Measurements from ENCODE around the gene SERINC3.
"Not testable (repeated sequence)": the region's sequence is repeated elsewhere in the genome, so short reads cannot be mapped to it uniquely, and the experiment has no call there.

SERINC3 gene

DNA sequence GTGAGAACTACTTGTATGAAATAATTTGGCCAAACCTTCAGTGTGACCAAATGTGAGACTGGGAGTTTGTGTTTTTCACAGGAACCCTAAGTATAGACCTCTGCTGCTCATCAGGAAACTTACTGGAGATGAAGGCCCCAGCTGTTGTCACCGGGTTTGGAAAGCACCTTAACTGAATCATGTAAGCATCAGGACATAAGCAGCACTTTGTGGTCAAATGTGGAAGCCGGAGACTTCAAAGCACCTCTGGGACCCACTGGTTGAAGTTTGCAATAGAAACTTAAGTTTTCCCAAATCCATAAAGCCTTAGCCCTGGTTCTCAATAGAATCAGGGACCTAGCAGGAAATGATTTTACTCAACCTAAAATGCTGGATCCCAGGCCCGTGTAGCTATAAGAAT lies 31.9 kb downstream of the SERINC3 start:
- no peak for DNase-seq

DNA sequence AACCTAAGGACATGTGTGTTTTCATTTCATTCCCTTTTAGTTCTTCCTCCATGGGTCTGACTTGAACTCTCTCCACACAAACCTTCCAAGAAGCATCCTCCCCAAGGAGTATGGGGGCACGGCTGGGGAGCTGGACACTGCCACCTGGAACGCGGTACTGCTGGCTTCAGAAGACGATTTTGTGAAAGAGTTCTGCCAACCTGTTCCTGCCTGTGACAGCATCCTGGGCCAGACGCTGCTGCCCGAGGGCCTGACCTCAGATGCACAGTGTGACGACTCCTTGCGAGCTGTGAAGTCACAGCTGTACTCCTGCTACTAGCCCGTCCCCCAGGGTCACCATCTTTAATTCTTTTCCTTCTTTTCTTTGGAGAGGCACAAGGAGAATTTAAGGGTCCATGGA lies 32.6 kb downstream of the SERINC3 start:
- DNase-seq = no peak

DNA sequence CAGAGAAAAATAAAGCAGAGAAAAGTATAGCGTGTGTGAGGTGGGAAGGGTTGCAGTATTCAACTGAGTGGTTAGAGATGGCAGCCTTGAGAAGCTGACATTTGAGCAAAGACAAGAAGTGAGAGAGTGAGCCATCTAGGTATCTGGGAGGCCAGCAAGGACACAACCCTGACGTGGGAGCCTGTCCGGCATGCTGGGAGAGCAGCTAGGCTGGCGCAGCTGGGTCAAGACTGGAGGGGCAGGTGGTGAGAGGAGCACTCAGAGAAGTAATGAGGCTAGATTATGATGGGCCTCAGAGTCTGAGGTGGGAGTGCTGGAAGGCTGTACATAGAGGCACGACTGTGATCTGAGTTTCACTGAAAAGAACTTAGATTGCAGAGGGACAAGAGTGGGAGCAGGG lies 33.3 kb downstream of the SERINC3 start:
- no peak for DNase-seq

DNA sequence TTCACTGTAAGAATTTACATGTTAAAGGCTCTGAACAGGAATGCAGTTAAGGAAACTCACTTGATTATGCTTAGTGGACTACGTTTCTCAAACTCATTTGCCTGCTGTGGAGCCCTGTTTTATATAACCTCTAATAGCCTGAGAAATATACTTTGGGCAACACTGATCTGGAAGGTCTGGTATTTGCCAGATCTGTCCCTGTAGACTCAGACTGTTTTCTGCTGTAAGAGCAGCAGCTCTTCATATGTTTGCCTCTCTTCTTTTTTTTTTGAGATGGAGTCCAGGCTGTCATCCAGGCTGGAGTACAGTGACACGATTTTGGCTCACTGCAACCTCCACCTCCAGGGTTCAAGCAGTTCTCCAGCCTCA lies 36.1 kb downstream of the SERINC3 start:
- no peak for DNase-seq

DNA sequence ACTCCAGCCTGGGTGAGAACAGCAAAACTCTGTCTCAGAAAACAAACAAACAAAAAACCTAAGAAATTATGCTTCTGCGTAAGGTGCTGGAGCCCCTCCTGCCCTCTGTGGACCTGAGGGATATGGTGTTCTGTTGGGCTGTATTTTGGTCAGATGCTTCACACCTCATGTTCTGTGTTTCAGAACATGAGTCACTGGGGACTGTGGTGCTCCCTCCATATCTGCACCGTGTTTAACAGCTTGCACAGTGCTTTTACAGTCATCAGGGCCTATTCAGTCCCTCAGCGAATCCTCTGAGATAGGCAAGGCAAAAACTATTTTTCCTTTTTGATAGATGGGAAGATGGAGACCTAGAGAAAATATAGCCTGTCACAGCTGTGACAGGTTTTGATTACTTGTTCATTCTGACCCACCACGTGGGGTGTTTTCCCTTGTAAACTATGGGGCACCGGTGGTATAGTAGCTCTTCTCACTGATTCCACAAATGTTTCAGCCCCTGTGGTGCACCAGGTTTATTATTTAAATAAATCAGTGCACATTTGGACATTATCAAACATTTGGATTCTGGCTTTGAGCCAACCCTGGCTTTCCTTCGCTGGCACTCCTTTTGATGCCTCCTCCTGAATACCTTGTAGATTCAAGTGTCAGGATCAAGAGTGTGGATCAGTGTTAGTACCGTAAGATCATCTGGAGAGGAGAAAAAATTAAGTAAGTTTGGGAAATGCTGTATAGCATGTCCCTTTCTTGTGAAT lies 36.6 kb downstream of the SERINC3 start:
- no peak for DNase-seq

DNA sequence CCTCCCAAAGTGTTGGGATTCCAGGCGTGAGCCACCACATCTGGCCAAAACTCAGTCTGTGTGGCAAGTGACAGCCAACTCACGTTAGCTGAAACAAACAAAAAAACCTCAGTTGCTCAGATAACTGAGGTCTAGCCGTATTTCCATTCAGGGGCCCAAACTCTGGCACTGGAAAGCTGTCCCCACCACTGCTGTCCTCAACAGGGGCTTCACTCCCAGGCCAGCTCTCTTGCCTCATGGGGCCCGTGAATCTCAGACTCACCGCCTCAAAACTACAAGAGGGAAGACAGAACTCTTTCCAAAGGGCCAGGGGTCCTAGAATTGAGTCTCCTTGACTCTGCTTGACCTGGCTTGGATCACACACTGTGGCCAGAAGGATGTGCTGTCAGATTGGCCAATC lies 38.8 kb downstream of the SERINC3 start:
- DNase-seq = no peak

DNA sequence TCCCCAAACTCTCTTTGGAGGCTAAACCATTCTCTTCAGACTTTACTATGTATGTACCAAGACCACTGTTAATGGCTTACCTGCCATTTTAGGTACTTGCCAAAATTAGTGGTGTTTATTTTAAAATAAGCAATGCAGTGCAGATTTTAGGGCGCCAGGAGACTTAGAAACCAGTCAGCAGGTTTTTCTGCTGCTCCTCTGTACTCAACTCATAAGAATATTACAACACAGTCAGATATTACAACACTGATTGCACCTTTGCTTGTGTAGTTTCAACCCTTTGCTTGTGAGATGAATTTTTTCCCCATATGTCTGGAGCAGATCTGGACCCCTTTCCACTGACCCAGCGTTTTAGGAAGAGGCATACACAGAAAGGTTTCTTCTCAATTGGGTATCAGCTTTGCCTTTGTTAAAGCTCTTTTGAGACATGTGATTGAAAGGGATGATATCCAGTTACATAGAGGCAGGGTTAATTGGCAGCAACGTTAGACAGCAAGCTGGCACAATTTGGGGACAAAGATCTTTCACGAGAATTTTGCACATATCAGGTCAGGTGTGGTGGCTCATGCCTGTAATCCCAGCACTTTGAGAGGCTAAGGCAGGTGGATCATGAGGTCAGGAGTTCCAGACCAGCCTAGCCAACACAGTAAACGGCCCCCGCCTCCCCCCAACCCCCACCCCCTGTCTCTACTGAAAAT lies 40.0 kb downstream of the SERINC3 start:
- no peak for DNase-seq

DNA sequence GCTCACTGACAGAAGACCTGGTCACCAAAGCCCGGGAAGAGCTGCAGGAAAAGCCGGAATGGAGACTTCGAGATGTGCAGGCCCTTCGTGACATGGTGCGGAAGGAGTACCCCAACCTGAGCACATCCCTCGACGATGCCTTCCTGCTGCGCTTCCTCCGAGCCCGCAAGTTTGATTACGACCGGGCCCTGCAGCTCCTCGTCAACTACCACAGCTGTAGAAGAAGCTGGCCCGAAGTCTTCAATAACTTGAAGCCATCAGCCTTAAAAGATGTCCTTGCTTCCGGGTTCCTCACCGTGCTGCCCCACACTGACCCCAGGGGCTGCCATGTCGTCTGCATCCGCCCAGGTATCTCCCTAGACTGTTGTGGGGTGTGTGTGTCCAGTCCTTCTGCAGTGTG lies 41.8 kb downstream of the SERINC3 start:
- no peak for DNase-seq

DNA sequence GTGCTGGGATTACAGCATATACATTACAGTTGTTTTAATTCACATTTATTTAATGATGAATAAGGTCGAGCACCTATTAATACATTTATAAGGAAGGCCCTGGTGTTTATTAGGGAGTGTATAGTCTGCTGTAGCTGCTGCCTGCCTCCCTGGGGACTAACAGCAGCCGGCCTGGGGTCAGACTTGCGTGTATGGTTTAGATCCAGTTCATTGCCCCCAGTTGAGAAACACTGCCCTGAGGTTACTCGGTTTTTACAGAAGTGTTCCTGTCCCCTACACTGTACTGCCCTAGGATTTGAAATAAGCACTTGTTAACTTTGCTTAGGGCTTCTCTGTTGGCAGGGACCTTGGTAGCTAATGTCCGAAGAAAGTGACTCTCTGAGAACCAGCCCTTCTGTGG lies 42.2 kb downstream of the SERINC3 start:
- DNase-seq = no peak

DNA sequence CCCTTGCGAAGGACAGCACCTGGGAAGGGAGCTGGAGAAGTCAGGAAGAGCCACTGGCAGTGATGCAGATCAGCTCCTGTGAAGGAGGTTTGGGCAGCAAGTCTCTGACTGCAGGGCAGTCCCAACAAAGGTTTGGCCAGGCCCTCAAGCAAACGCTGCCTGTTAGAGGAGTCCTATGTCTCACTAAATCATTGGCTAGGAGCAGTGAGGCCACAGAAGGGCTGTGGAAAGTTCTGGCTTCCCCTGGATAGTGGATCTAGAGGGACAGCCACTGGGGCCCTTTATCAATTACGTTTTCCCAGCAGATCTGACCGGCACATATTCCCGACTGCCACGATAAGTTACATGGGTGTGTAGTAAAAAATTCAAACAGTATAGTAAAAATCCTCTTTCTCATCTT lies 43.7 kb downstream of the SERINC3 start:
- no peak for DNase-seq

DNA sequence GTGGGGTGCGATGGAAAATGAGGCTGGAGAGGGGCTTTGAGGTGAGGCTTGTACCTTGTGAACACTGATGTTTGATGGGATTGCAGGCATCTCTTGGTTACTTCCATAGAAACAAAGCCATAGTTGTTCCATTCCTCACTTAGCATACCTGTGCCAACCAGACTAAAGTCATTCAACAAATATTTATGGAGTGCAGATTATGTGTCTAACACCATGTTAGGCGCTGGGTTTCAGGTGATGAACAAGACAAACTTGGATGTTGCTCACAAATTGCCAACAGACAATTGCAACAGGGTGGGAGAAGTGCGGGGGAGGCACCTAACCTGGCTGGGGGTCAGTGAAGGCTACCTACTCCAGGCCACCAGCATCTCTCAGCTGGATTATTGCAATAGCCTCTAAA lies 44.7 kb downstream of the SERINC3 start:
- DNase-seq = no peak

DNA sequence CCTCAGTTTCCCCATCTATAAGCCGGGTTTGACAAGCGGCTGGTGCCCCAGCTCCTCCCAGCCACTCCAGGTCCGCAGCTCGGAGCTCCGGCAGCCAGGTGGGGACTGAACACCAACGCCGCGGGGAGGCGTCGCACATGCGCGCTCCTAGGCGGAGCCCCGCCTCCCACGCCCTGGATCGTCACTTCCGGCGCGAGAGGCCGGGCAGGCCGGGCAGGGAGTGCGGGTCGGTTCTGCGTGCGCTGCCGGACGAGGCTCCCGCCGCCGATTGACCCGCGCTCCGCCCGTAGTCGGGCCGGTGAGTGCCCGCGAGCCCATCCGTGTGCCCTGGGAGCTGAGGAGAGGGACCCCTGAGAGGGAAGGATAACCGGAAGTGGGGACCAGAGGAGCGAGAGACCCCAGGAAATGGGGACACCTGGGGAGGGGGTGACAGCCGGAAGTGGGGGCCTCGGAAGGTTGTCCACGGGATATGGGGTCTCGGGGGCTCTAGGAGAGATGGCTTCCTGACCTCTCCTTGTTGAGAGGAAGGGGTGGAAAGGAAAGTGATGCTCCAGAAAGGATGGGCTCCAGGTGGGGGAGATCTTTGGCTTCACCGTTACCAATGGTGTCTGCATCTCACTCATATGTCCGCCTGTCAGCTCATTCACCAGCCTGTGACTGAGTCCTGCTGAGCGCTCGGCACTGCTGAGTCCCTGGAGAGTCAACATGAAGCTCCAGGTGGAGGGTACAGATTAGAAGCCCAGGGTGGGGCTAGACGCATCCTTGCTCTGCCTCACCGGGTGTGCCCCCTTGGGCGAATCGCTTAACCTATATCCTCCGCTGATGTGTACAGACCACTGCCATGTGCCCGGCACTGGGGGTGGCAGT lies 45.9 kb downstream of the SERINC3 start, which contains the start of gene TTPAL:
TSS of gene TTPAL (plus strand) at position 181 of the 867 bp plus-strand sequence. CDS start 4,126 bp downstream, outside the sequence.
- DNase-seq = peak; percentile 86

DNA sequence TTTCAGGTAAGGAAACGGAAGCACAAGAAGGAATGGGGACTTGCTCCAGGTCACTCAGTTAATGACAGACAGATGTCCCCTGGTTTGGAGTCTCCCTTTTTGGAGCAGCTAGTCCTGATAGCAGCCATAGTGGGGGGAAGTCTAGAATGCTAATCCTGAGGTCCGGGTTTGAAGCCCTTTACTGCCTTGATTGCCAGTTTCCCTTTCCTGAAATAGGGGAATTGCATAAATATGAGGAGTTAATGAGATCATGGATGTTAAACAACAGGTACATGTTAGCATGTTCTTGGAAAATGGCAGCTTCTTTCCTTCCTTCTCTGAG lies 46.5 kb downstream of the SERINC3 start:
- DNase-seq = no peak

DNA sequence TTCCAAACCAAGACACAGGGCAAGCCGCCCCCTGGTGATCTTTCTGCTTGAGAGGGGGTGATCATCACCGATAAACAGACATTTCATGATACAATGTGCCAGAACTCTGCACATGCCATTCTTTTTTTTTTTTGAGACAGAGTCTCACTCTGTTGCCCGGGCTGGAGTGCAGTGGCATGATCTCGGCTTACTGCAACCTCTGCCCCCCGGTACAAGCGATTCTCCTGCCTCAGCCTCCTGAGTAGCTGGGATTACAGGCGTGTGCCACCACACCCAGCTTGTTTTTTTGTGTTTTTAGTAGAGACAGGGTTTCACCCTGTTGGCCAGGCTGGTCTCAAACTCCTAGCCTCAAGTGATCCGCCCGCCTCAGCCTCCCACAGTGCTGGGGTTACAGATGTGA lies 49.6 kb downstream of the SERINC3 start:
- not testable (repeated sequence) for DNase-seq

DNA sequence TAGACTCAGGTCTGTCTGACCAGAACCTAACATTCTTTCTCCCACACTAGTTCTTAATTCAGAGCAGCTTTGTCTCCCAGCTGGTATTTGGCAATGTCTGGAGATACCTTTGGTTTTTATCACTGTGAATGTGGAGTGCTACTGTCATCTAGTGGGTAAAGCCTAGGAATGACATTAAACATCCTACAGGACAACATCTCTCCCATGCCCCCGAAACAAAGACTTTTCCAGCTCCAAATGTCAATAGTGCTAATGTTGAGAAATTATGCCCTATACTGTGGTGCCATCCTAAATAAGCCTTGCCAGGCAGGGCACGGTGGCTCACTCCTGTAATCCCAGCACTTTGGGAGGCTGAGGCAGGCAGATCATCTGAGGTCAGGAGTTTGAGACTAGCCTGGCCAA lies 50.4 kb downstream of the SERINC3 start:
- DNase-seq = no peak

DNA sequence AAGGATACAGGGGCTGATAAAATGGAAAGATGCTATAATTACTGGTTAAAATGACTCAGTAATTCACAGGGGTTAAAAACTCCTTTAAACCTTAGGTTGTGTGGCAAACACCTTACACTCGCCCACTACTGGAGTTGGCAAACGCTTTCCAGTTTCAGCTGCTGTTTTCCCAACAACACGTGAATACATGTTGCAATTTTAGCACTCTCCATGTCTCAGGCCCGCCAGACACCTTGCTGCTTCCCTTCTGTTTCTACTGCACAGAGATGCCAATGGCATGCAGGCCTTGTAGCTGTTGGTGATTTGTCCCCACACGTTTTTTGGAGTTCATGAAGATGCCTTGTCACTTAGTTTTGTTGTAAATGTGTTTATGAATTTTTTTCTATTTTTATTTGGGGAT lies 51.5 kb downstream of the SERINC3 start:
- no peak for DNase-seq

DNA sequence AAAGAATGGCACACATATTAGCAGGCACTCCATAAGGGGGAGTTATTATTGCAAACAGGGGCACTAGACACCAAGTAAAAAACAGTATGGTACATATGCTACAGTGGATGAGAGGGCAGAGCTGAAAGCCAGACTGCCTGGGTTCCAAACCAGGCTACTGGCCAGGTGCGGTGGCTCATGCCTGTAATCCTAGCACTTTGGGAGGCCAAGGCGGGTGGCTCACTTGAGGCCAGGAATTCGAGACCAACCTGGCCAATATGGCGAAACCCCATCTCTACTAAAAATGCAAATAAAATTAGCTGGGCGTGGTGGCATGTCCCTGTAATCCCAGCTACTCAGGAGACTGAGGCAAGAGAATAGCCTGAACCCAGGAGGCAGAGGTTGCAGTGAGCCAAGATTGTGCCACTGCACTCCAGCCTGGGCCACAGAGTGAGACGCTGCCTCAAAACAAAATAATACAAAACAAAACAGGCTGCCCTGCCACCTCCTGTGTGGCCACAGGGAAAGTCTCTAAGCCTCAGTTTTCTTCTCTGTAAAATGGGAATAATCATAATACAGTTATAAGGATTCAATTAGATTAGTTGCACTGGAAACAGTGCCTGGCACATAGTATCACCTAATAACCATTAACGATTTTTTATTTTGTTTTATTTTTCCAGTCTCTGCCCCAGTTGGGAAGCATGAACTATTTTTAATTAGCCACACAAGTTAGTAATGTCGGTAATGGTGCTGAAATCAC lies 53.7 kb downstream of the SERINC3 start:
- DNase-seq = no peak

DNA sequence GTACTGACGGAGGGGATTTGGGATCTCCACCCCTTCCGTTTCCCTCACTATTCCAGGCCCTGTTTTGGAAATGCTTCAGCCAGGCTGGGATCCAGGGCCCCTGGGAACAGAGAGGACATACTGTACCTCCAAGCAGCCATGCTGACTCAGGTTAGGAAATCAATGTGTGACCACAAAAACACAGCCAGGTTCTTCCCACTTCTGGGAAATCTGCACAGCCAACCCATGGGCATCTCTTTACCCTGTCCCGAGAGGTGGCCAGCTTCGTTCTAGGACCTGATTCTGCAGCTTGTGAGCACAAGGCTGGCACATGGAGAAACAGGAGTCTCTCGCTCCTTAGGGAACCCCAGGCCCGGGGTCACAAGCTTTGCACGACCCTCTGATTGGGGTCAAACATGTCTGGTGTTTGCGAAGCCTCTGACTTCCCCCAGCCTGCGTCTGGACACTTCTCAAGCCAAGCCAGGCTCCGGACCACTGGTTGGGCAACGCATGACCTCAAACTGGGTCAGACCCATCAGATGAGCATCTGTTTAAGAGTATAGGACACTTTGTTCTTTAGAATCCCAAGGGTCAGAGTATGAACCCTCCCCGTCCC lies 54.5 kb downstream of the SERINC3 start:
- DNase-seq = no peak

DNA sequence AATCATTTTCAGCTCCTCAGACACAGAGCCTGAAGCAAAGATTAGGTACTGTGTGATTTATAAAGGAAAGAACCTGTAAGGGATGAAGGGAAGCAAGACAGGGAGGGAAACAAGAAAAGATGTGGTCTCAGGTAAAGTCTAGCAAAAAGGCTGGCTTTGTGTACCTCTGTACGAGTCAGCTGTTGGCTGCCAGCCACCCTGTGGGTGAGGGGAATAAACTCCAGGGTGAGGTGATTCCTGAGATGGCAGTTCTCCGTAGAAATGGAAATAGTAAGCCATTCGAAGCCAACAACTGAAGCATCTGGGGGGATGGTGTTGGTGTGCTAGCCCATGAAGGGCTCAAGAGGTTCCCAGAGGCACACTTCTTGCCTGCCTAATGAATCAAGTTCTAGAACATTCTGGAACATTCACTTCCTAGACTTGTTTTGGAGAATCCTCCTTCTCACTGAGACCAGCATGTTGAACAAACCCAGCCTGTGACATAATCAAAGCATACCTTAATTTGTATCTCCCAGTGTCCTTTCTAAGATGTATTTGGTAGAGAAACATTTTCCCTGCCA lies 56.8 kb downstream of the SERINC3 start:
- no peak for DNase-seq

DNA sequence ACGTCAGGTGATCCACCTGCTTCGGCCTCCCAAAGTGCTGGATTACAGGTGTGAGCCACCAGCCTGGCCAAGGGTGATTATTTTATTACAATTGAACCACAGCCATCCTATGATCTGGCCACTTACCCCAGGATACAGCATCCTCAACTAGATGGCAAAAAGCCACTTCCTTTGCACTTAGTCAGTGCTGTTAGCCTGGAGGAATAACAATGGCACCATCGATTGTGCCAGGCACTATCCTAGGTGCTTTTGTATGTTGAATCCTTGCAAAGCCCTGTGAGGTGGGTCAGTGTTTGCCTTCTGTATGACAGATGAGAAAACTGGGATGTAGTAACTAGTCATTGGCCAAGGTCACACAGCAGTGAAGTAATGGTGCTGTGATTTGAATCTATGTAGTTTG lies 57.4 kb downstream of the SERINC3 start:
- no peak for DNase-seq

DNA sequence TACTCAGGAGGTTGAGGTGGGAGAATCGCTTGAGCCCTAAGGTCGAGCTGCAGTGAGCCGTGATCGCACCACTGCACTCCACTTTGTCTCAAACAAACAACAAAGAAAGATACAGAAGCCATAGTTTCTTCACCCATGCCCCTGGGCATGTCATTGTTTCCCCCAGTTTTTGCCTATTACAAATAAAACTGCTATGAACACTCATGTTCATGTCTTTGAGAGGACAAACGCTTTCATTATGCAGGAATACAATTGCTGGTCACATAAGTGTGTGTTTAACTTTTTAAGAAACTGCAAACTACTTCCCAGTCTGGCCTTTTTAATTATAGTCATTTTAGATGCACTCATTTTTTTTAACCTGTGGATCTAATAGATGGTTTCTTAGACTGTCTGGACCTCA lies 58.4 kb downstream of the SERINC3 start:
- no peak for DNase-seq

DNA sequence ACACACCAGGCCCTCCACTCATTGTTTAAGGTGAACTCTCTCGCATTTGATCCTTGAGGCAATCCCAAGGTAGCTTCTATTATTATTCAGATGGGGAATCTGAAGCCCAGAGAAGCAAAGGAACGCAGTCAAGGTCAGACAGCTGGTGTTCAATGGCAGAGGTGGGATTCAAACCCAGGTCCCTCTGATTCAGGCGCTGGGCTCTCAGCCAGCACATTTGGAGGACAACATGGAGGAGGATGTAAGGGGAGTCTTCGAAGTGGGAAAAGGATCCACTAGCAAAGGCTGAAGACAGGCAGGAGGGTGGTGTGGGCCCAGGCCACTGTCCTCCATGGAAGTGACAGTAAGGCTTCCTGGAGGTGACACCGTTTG lies 60.1 kb downstream of the SERINC3 start:
- no peak for DNase-seq
